Measurements from ENCODE around the gene TIAM1.

DNA sequence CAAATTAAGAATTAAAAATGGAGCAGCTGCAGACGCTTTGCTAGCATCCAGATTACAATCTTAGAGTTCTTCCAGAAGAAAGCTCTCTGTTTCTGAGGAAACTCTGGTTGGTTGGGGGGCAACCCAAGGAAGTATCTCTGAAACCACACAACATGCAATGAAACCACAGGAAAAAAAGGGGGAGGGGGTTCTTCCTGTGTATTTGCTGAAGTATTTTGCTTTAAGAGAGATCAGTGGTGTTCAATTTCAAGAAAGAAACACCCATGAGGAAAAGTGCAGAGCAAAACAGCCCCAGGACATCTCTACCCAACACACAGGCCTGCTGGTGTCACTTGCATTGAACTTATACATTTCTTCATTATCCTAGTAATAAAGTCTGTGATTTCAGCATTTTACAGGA lies 19.7 kb upstream of the TIAM1 start:
- TF ChIP-seq, protein P1, sequence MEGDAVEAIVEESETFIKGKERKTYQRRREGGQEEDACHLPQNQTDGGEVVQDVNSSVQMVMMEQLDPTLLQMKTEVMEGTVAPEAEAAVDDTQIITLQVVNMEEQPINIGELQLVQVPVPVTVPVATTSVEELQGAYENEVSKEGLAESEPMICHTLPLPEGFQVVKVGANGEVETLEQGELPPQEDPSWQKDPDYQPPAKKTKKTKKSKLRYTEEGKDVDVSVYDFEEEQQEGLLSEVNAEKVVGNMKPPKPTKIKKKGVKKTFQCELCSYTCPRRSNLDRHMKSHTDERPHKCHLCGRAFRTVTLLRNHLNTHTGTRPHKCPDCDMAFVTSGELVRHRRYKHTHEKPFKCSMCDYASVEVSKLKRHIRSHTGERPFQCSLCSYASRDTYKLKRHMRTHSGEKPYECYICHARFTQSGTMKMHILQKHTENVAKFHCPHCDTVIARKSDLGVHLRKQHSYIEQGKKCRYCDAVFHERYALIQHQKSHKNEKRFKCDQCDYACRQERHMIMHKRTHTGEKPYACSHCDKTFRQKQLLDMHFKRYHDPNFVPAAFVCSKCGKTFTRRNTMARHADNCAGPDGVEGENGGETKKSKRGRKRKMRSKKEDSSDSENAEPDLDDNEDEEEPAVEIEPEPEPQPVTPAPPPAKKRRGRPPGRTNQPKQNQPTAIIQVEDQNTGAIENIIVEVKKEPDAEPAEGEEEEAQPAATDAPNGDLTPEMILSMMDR (conservative IDR thresholded peaks at IDR 0.05), result no peak
- no peak for TF ChIP-seq EZH2 (IDR thresholded peaks at IDR 0.05; ENCODE audit: low read depth)

Measured in PC-9 (cell line).